MCF 10A (cell line): Measurements from ENCODE around the gene BSPH1. TPM values are rescaled to one million over a fixed set of nuclear protein-coding genes. Genes with fewer than 3 reads are reported as not detected.

Experiments
- Bru-seq: library from RNA; stranded (reverse); fragments of 400-500 nt; gene quantifications from one replicate; lab custom pipeline; 2021; lab: Mats Ljungman, UMichigan
- BruChase-seq, 2 experiments: library from RNA; stranded (reverse); fragments of 400-500 nt; gene quantifications; one replicate each; lab custom pipeline; 2021; lab: Mats Ljungman, UMichigan
- BruUV-seq: library from RNA; stranded (reverse); fragments of 400-500 nt; replicated peaks from 2 replicates; lab custom pipeline; 2021; lab: Mats Ljungman, UMichigan
- CTCF ChIA-PET: fragments of 300-600 bp; sonication (Branson Sonifier 250); formaldehyde crosslinking; extraction: SDS; loops from one replicate; lab custom pipeline; 2021; ENCODE audit warnings: antibody characterized with exemption, inconsistent platforms; lab: Yijun Ruan, JAX
- POLR2A ChIA-PET: fragments of 300-600, 350-650 bp; sonication (Branson Sonifier 250); formaldehyde crosslinking; extraction: SDS; loops from one replicate; lab custom pipeline; 2020; ENCODE audit warnings: antibody characterized with exemption, inconsistent platforms; lab: Yijun Ruan, JAX
- DNase-seq: peaks from one replicate; pipeline ENCODE4 v3.0.0-alpha.2; 2018; ENCODE audit not compliant: unreplicated experiment
- H3K27ac Mint-ChIP-seq: one replicate; pipeline ENCODE4 v1.8.0; 2022; ENCODE audit warnings: mild to moderate bottlenecking, low read depth, mixed read lengths; ENCODE audit not compliant: unreplicated experiment
- H3K27me3 Mint-ChIP-seq: one replicate; pipeline ENCODE4 v1.8.0; 2022; ENCODE audit warnings: mixed read lengths; ENCODE audit not compliant: insufficient read depth, unreplicated experiment
- H3K36me3 Mint-ChIP-seq: one replicate; pipeline ENCODE4 v1.8.0; 2022; ENCODE audit warnings: mild to moderate bottlenecking, moderate library complexity, mixed read lengths; ENCODE audit not compliant: insufficient read depth, unreplicated experiment
- H3K4me1 Mint-ChIP-seq: one replicate; pipeline ENCODE4 v1.8.0; 2022; ENCODE audit warnings: mixed read lengths; ENCODE audit not compliant: insufficient read depth, unreplicated experiment
- H3K4me3 Mint-ChIP-seq: one replicate; pipeline ENCODE4 v1.8.0; 2022; ENCODE audit warnings: mild to moderate bottlenecking, moderate library complexity, mixed read lengths; ENCODE audit not compliant: unreplicated experiment
- H3K9me3 Mint-ChIP-seq: one replicate; pipeline ENCODE4 v1.8.0; 2022; ENCODE audit warnings: mixed read lengths; ENCODE audit not compliant: unreplicated experiment
- CTCF ChIP-seq: fragments of 200-600 bp; IDR thresholded peaks from one replicate; pipeline ENCODE4 v1.8.0; 2022; ENCODE audit warnings: antibody characterized with exemption, mild to moderate bottlenecking; ENCODE audit not compliant: unreplicated experiment
- intact Hi-C: fragments of 100-400 bp; cut with micrococcal nuclease; formaldehyde crosslinking; loops from 2 replicates; pipeline ENCODE4 v1.14.1; 2022
- long read RNA-seq: library from polyadenylated mRNA; stranded (forward); transcript quantifications from one replicate; pipeline ENCODE4 v2.0.0, GENCODE V29; 2022
- total RNA-seq: library from RNA; stranded (reverse); gene quantifications from 2 replicates; pipeline ENCODE4 v1.2.3, GENCODE V29; 2022

Gene BSPH1, protein sequence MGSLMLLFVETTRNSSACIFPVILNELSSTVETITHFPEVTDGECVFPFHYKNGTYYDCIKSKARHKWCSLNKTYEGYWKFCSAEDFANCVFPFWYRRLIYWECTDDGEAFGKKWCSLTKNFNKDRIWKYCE
- not detected in 2 replicates for total RNA-seq
- not detected for Bru-seq, nascent RNA
- not detected for BruChase-seq, experiment 1, labeled RNA remaining after a 6-hour chase
- not detected for BruChase-seq, experiment 2, labeled RNA remaining after a 2-hour chase
- long read RNA-seq = 0 reads

DNA sequence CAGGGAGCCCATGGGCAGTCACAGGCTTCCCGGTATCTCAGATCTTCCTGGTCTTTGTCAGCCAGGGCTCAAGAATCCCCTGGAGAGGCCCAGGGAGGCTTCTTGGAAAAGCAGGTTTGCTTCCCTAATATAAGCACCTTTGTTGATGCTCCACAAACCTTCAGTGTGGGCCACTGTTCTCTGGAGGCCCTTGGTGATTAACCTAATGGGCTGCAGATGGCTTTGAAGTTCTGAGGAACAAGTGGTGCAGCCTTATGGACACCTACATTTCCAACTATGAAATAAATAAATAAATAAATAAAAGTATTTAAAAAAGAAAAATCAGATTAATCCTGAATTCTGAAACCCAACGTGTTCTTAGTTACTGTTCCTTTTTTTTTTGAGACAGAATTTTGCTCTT lies at the start of gene BSPH1:
Gene BSPH1 (minus strand): TSS at position 101 of the 400 bp plus-strand sequence. CDS start 89 bp downstream, at position 12.
- H3K36me3 Mint-ChIP-seq = peaks cover 5% of the 10 kb centered on the region
- H3K4me1 Mint-ChIP-seq = no peaks in the 10 kb centered on the region
- peaks cover 66% of the 10 kb centered on the region for H3K27me3 Mint-ChIP-seq
- no peak within 1 kb of the TSS for H3K27ac Mint-ChIP-seq
- ChIA-PET CTCF (no interaction called here), POLR2A (no interaction called here)
- no peak for TF ChIP-seq CTCF
- BruUV-seq = no TSS peak
- no peak for DNase-seq
- intact Hi-C loops = no loop called here
- H3K9me3 Mint-ChIP-seq = peaks cover 7% of the 10 kb centered on the region
- no peak within 1 kb of the TSS for H3K4me3 Mint-ChIP-seq

DNA sequence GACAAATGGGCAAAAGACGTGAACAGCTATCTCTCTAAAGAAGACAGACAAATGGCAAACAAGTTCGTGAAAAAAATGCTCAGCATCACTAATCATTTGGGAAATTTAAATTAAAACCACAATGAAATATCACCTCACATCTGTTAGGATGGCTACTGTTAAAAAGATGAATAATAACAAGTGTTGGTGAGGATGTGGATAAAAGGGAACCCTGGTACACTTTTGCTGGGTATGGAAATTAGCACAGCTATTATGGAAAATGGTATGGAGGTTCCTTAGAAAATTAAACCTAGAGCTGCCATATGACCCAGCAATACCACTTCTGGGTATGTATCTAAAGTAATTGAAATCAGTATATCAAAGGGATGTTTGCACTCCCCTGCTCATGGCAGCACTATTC lies 44.8 kb upstream of the BSPH1 start:
- intact Hi-C loops = no loop called here
- no peak overlapping the region for H3K27ac Mint-ChIP-seq
- H3K36me3 Mint-ChIP-seq = no peaks in the 10 kb centered on the region
- BruUV-seq = no TSS peak
- peaks cover 15% of the 10 kb centered on the region for H3K9me3 Mint-ChIP-seq
- POLR2A ChIA-PET = no interaction called here
- CTCF ChIA-PET = interaction anchor here (0.5 kb wide), 1 partner anchor 255 kb away, joined by 3 read pairs; no protein-coding TSS in a partner anchor
- H3K4me3 Mint-ChIP-seq = no peak overlapping the region
- no peaks in the 10 kb centered on the region for H3K4me1 Mint-ChIP-seq
- TF ChIP-seq CTCF = no peak
- H3K27me3 Mint-ChIP-seq = peaks cover 64% of the 10 kb centered on the region
- no peak for DNase-seq

GRCh38 chr19:48033604-48034003 lies 41.6 kb upstream of the BSPH1 start:
- H3K4me3 Mint-ChIP-seq = no peak overlapping the region
- H3K27me3 Mint-ChIP-seq = peaks cover 58% of the 10 kb centered on the region
- H3K4me1 Mint-ChIP-seq = no peaks in the 10 kb centered on the region
- POLR2A ChIA-PET = no interaction called here
- H3K36me3 Mint-ChIP-seq = no peaks in the 10 kb centered on the region
- CTCF ChIA-PET = no interaction called here
- peaks cover 15% of the 10 kb centered on the region for H3K9me3 Mint-ChIP-seq
- no peak for TF ChIP-seq CTCF
- intact Hi-C loops = no loop called here
- BruUV-seq = no TSS peak
- H3K27ac Mint-ChIP-seq = no peak overlapping the region
- DNase-seq = no peak

- CTCF ChIA-PET = no interaction called here
- BruUV-seq = no TSS peak
- intact Hi-C loops = no loop called here
- no peak overlapping the region for H3K27ac Mint-ChIP-seq
- H3K36me3 Mint-ChIP-seq = no peaks in the 10 kb centered on the region
- H3K4me1 Mint-ChIP-seq = no peaks in the 10 kb centered on the region
- no peak for DNase-seq
- no peaks in the 10 kb centered on the region for H3K9me3 Mint-ChIP-seq
- POLR2A ChIA-PET = no interaction called here
- H3K4me3 Mint-ChIP-seq = no peak overlapping the region
- TF ChIP-seq CTCF = no peak
- peaks cover 71% of the 10 kb centered on the region for H3K27me3 Mint-ChIP-seq
Observed at GRCh38 chr19:48030073-48030472, 38.1 kb upstream of the BSPH1 start.
